Amniotic stem cell (primary cell): ENCODE results near the gene FSIP1.

ENCODE experiments used
- DNase-seq: peaks from one replicate; lab custom pipeline; 2025; lab: John Stamatoyannopoulos, UW

Gene FSIP1

GRCh38 chr15:39645138-39645975 is 137.3 kb downstream of the FSIP1 start:
- DNase-seq: no peak

GRCh38 chr15:39644136-39644535 is 138.5 kb downstream of the FSIP1 start:
- no peak for DNase-seq

DNA sequence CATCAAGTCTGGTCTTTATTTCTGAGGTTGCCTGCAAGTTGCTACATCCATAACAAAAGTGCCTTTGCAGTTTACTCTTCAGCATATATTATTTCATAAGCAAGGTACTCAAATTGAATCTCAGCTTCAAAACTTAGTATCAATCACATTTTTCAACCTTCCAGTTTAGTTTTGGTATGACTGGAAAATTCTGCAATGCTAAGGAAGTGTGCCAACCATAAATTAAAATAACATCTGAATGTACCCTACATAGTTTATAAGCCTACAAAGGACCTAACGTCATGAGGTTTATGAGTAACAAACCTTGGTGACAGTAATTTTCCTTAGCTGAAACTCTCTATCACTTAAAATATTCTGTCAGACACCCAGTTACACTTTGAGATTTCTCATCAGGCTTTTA is 138.9 kb downstream of the FSIP1 start:
- DNase-seq: no peak

GRCh38 chr15:39642011-39642640 is 140.5 kb downstream of the FSIP1 start:
- DNase-seq: no peak

GRCh38 chr15:39641191-39641889 is 141.3 kb downstream of the FSIP1 start:
- DNase-seq: no peak

GRCh38 chr15:39640665-39641064 is 142.0 kb downstream of the FSIP1 start:
- no peak for DNase-seq

DNA sequence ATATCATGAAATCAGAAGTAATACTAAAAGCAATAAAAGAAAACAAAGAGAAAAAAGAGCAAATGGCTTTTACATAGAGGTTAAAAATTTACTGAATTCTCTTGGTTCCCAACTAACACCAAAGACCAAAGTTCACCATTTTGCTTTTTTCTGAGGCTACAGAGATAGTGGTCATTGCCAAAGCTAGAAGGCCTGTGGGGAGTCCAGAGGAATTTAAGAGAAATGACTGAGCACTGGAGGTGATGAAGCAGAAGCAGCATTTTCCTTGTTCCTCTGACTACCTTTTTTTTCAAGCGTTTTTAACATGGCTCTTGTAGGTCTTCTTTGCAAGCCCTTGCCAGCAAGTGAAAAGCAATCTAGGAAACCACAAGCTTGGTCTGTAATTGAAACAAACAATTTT is 143.6 kb downstream of the FSIP1 start:
- DNase-seq: no peak

- no peak for DNase-seq
These were observed 144.6 kb downstream of the FSIP1 start for GRCh38 chr15:39638041-39638440.

- no peak for DNase-seq
These were observed 151.3 kb downstream of the FSIP1 start for GRCh38 chr15:39631357-39631756.

GRCh38 chr15:39629906-39630305 is 152.7 kb downstream of the FSIP1 start:
- DNase-seq: no peak

- no peak for DNase-seq
These were observed 153.3 kb downstream of the FSIP1 start for GRCh38 chr15:39629371-39629770.

GRCh38 chr15:39628546-39629257 is 153.9 kb downstream of the FSIP1 start:
- DNase-seq: no peak

GRCh38 chr15:39628144-39628508 is 154.5 kb downstream of the FSIP1 start:
- no peak for DNase-seq

GRCh38 chr15:39627451-39628143 is 155.0 kb downstream of the FSIP1 start:
- DNase-seq: no peak

DNA sequence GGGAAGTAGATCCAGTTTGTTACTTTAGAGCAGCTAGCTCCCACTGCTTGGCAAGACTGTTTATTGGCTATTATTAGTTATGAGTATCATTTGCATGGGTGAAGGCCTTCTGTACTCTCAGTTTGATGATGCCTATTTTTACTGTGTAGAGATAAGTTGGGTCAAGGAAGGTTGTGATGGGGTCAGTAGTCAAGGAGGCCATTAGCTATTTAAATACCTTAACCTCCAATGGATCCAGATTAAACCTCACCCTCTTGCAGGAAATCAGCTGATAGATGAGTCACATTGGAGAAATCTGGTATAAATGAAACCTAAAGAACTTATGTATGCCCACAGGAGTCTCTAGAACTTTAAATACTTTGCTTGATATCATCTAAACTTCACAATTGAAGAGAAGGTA is 156.8 kb downstream of the FSIP1 start:
- DNase-seq: no peak

DNA sequence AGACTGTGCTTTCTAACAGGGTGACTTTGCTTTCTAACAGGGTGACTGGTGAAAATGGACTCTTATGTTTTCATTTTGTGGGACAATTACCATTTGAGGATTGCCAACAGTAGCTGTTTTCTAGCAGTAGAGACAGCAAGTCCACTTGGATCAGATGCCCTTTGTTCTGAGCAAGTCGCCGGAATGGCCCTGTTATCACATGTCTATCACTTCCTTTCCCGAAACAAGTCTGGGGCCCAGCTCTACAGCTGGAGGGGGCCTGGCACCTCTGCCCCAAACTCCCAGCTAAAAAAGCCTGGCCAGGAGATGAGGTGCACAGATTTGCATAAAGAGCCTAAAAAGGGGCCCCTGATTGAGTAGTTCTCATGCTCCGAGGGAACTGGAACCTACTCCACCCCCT is 157.2 kb downstream of the FSIP1 start:
- no peak for DNase-seq

DNA sequence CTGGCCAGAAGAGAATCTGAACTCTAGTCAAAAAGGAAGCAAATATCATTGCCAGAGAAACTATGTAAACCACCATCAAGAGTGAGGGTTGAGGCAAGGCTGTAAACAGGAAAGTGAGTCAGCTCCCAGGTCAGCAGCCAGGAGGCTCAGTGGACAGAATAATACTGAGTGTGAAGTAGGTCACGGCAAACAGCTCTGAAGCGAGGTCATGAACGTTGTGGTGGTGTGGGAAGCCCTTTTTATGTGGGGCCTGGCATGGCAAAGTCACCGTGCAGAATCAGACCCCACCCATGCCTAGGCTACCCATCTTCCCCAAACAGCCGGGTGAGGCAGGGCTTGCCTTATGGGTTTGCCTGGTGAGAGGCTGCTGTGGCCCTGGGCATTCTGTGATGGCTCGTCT is 157.8 kb downstream of the FSIP1 start:
- peak; percentile 46 for DNase-seq

- DNase-seq: no peak
These were observed 159.1 kb downstream of the FSIP1 start for GRCh38 chr15:39623529-39623931.

- DNase-seq: no peak
These were observed 159.8 kb downstream of the FSIP1 start for GRCh38 chr15:39622660-39623516.

GRCh38 chr15:39621976-39622375 is 160.7 kb downstream of the FSIP1 start:
- DNase-seq: no peak

- DNase-seq: no peak
These were observed 161.4 kb downstream of the FSIP1 start for GRCh38 chr15:39621210-39621609.
